ENCODE measurements around the gene PUS10. TPM values are rescaled to one million over a fixed set of nuclear protein-coding genes. Genes with fewer than 3 reads are reported as not detected.

Gene PUS10
- polyA plus RNA-seq, 1 experiment, result 4.1 TPM

DNA sequence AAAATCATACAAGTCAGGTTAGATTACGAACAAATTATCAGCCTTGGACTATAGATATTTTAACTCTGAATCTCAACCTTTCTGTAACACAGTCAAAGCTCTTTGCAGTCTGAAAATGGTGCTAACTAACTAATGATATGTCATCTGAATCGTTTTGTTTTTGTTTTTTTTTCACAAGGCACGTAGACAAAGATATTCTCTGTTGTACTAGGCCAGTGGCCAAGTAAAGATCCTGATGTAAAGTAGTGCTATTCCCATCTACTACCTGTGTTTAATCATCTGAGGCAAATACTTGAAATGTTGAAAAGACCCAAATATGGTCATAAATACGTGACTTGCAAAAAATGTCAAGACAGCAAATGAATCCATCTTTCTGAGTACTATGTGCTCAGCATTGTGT, 71.0 kb downstream of the PUS10 start:
- CTCF ChIA-PET, result interaction anchor here (0.9 kb wide), 1 partner anchor 11 kb away, joined by 4 read pairs; no protein-coding TSS in a partner anchor

DNA sequence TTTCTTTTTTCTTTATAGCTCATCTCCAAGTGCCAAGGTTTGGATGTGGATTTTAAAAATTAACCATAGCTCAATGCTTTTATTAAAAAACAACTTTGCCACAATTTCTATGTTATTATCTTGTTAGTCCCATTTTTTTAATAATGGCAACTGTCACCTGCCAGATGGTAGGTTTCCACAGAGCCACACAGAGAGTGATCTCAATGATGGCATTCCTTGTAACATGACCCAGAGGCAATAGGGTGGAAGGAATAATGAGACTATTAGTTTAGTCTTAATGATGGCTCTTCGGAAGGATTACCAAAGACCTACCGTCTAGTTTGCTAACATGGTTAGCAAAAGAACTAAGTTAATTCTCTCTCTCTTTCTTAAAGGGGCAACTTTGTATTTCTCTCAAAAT, 72.7 kb downstream of the PUS10 start:
- TF ChIP-seq, protein P1, sequence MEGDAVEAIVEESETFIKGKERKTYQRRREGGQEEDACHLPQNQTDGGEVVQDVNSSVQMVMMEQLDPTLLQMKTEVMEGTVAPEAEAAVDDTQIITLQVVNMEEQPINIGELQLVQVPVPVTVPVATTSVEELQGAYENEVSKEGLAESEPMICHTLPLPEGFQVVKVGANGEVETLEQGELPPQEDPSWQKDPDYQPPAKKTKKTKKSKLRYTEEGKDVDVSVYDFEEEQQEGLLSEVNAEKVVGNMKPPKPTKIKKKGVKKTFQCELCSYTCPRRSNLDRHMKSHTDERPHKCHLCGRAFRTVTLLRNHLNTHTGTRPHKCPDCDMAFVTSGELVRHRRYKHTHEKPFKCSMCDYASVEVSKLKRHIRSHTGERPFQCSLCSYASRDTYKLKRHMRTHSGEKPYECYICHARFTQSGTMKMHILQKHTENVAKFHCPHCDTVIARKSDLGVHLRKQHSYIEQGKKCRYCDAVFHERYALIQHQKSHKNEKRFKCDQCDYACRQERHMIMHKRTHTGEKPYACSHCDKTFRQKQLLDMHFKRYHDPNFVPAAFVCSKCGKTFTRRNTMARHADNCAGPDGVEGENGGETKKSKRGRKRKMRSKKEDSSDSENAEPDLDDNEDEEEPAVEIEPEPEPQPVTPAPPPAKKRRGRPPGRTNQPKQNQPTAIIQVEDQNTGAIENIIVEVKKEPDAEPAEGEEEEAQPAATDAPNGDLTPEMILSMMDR (IDR thresholded peaks at IDR 0.05; ENCODE audit: insufficient read depth, low read depth, low read length), result no peak
- H3K4me3 ChIP-seq (ENCODE audit: low read depth, low read length), result no peak overlapping the region
- H3K27me3 ChIP-seq (ENCODE audit: control insufficient read depth, insufficient read depth, low read length), result no peaks in the 10 kb centered on the region
- ChIA-PET POLR2A (interaction anchor here (0.6 kb wide), 1 partner anchor 58 kb away, joined by 5 read pairs; no protein-coding TSS in a partner anchor), CTCF (no interaction called here)
- H3K36me3 ChIP-seq (ENCODE audit: control insufficient read depth, insufficient read depth, low read length), result no peaks in the 10 kb centered on the region
- DNase-seq (ENCODE audit: low read depth), result no peak

More for the DNA sequence above, 71.0 kb downstream of the PUS10 start:
- POLR2A ChIA-PET, result no interaction called here
- Histone ChIP-seq H3K4me3 (ENCODE audit: low read depth, low read length) (no peak overlapping the region), H3K36me3 (ENCODE audit: control insufficient read depth, insufficient read depth, low read length) (no peaks in the 10 kb centered on the region), H3K27me3 (ENCODE audit: control insufficient read depth, insufficient read depth, low read length) (no peaks in the 10 kb centered on the region)
- no peak for DNase-seq (ENCODE audit: low read depth)
- TF ChIP-seq, protein P1 (IDR thresholded peaks at IDR 0.05; ENCODE audit: insufficient read depth, low read depth, low read length), result no peak

DNA sequence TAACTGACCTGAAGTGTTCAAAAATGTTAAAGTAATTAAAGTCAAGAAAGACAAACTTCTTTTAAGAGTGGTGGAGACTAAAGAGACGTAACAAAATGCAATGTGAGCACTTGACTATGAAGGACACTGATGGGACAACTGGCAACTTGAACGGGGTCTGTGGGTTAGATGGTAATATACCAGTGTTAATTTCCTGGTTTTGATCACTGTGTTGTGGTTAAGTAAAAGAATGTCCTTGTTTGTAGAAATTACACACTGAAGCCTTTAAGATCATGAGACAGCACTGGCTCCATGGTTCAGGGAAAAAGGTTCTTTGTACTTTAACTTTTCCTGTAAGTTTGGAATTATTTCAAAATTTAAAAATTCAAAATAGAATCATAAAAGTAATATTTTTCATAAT, 78.4 kb downstream of the PUS10 start:
- ChIA-PET CTCF (interaction anchor here (1.6 kb wide), 1 partner anchor 264 kb away, joined by 3 read pairs; no protein-coding TSS in a partner anchor), POLR2A (no interaction called here)
- Histone ChIP-seq H3K27me3 (ENCODE audit: control insufficient read depth, insufficient read depth, low read length) (no peaks in the 10 kb centered on the region), H3K4me3 (ENCODE audit: low read depth, low read length) (no peak overlapping the region), H3K36me3 (ENCODE audit: control insufficient read depth, insufficient read depth, low read length) (peaks cover 1% of the 10 kb centered on the region; the same call in 1 of the 2 replicates)
- TF ChIP-seq, protein P1 (IDR thresholded peaks at IDR 0.05; ENCODE audit: insufficient read depth, low read depth, low read length), result no peak
- DNase-seq (ENCODE audit: low read depth), result no peak

DNA sequence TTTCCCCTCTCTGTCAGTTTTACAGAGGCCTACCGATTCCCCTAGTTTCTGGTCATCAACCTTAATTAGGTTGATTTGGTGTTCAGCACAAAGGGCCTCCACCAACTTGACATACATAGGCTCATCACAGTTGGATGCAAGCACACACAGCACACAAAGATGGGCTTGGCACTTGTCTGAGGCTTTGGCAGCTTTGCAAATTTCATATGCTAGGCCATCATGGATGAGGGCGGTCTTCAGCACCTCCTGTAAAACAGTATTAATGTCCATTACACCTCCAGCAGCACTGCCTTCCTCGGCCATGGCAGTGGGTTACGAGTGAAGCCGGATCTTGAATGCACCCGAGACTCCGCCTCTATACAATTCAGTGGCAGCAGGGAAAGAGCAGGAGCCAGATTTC, 79.8 kb downstream of the PUS10 start:
- no peak for DNase-seq (ENCODE audit: low read depth)
- Histone ChIP-seq H3K36me3 (ENCODE audit: control insufficient read depth, insufficient read depth, low read length) (peaks cover 1% of the 10 kb centered on the region; the same call in 1 of the 2 replicates), H3K27me3 (ENCODE audit: control insufficient read depth, insufficient read depth, low read length) (no peaks in the 10 kb centered on the region), H3K4me3 (ENCODE audit: low read depth, low read length) (no peak overlapping the region)
- POLR2A ChIA-PET, result no interaction called here
- TF ChIP-seq, protein P1 (IDR thresholded peaks at IDR 0.05; ENCODE audit: insufficient read depth, low read depth, low read length), result no peak
- CTCF ChIA-PET, result no interaction called here

DNA sequence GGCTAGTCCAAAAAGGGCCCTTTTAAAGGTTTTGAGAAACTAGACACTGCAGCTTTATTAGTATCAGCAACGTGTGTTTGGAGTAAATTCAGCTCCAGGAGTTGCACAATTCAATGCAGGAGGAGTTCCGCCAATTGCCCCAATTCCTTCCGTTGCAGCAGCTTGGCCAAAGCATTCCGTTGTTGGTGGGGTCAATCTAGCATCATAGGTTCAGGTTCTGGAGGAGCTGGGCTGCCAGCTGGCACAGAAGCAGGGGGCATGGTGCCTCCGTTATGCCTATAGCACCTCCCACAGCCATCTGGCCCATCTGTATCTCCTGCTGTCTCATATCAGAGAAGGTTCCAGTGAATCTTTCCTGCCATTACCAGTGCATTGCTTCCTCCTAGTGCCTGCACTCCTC, 81.3 kb downstream of the PUS10 start:
- POLR2A ChIA-PET, result no interaction called here
- Histone ChIP-seq H3K27me3 (ENCODE audit: control insufficient read depth, insufficient read depth, low read length) (no peaks in the 10 kb centered on the region), H3K4me3 (ENCODE audit: low read depth, low read length) (no peak overlapping the region), H3K36me3 (ENCODE audit: control insufficient read depth, insufficient read depth, low read length) (peaks cover 1% of the 10 kb centered on the region; the same call in 1 of the 2 replicates)
- CTCF ChIA-PET, result interaction anchor here (1.0 to 1.5 kb wide), 2 partner anchors 21 to 37 kb away, joined by 3 to 4 read pairs; no protein-coding TSS in a partner anchor
- DNase-seq (ENCODE audit: low read depth), result no peak
- TF ChIP-seq, protein P1 (IDR thresholded peaks at IDR 0.05; ENCODE audit: insufficient read depth, low read depth, low read length), result no peak

All from BJ (cell line).